OCI-M2 (cell line): ENCODE data around the gene CENPS.
"Not testable (repeated sequence)": the region's sequence is repeated elsewhere in the genome, so short reads cannot be mapped to it uniquely, and the experiment has no call there.

Experiments used
- DNase-seq: peaks from one replicate; lab custom pipeline; 2025; ENCODE audit not compliant: unreplicated experiment; lab: John Stamatoyannopoulos, UW

The CENPS gene

GRCh38 chr1:10418741-10419140 is 11.5 kb upstream of the CENPS start:
- DNase-seq = not testable (repeated sequence)

DNA sequence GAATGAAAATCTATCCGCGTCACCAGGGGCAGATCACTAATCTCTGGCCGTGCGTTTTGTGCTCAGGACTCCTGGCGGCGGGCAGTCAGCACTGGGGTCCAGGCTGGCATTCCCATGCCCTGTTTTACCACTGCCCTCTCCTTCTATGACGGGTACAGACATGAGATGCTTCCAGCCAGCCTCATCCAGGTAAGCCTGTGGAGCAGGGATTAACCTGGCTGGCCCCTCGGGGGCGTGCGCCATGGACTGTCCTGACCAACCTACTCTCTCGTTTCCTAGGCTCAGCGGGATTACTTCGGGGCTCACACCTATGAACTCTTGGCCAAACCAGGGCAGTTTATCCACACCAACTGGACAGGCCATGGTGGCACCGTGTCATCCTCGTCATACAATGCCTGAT is 10.9 kb upstream of the CENPS start:
- no peak for DNase-seq

GRCh38 chr1:10421637-10422036 is 8.6 kb upstream of the CENPS start:
- no peak for DNase-seq

GRCh38 chr1:10424034-10424433 is 6.2 kb upstream of the CENPS start:
- no peak for DNase-seq

- no peak for DNase-seq
Observed at GRCh38 chr1:10424651-10425050, 5.6 kb upstream of the CENPS start.

- DNase-seq = not testable (repeated sequence)
Observed at GRCh38 chr1:10425826-10426534, 4.3 kb upstream of the CENPS start.

- not testable (repeated sequence) for DNase-seq
Observed at GRCh38 chr1:10426535-10426848, 3.7 kb upstream of the CENPS start.

DNA sequence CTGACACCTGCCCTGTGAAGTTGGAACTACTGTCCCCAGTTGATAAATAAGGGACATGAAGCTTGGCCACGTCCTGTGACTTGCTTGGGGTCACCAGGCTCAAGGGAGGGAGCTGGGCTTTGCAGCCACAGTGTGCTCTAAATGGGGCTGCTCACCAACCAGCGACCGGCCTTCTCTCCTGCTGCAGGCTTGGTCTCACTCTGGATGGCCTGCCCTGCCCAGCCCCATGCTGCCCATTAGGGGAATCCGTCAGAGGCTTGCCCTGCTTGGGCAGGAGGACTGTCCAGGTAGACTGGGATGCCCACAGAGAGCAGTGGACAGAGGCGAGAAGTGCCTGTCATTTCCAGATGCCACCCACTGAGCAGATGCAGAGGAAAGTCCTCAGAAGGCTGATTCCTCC is 1.2 kb upstream of the CENPS start:
- DNase-seq = no peak

- DNase-seq = no peak
Observed at GRCh38 chr1:10429868-10430215, 391 bp upstream of the CENPS start.

GRCh38 chr1:10431070-10431730 is 967 bp downstream of the CENPS start:
- no peak for DNase-seq

GRCh38 chr1:10432910-10433700 is 2.9 kb downstream of the CENPS start:
- DNase-seq = no peak

- no peak for DNase-seq
Observed at GRCh38 chr1:10433790-10434189, 3.6 kb downstream of the CENPS start.

DNA sequence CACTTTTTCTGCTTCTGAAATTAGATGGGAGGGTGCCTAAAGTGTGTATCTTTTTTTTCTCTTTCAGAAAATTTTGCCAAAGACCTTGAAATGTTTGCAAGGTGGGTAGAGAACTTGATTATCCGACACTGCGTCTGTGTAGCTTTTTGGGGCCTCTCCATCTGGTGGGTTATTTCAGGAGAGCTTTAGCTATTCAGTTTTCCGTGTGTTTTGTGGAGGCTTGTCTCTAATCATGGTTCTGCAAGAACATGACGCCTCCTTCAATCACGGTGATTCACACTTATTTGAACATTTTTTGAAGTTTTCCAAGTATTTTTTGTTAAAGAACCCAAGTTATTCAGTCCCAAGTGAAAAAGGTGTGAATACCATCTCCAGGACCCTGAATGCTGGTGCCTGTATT is 4.4 kb downstream of the CENPS start:
- DNase-seq = no peak

DNA sequence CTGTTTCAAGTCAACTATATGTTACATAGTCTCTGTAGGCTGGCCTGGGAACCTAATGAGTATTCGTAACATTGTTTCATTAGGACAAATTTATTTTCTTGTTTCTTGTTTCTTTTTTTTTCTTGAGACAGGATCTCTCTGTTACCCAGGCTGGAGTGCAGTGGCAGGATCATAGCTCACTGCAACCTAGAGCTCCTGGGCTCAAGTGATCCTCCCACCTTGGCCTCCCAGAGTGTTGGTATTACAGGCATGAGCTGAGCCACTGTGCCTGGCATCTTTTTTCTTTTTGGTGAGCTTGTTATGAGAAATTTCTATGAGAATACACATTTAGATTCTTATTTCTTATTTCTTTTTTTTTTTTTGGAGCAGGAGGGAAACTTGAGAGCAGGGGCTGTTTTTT is 6.8 kb downstream of the CENPS start:
- no peak for DNase-seq

GRCh38 chr1:10438677-10439163 is 8.5 kb downstream of the CENPS start:
- DNase-seq = no peak

GRCh38 chr1:10440305-10440704 is 10.1 kb downstream of the CENPS start:
- DNase-seq = no peak

GRCh38 chr1:10440794-10441193 is 10.6 kb downstream of the CENPS start:
- DNase-seq = no peak

DNA sequence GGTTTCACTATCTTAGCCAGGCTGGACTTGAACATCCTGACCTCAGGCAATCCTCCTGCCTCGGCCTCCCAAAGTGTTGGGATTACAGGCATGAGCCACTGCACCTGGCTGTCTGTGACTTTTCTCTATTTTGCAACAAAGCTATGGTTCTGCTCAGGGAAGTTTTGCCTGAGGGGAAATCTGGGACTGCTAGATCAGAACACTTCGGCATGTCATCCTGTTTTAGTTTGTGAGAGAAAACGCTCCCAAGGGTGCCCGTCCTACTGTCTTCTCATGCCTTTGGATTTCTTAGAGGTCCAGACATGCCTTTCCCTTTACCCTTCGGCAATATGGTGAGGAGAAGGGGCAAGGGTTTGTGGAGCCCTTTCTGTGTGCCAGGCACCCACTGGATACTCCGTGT is 14.0 kb downstream of the CENPS start:
- no peak for DNase-seq

- no peak for DNase-seq
Observed at GRCh38 chr1:10444795-10445397, 14.7 kb downstream of the CENPS start.

DNA sequence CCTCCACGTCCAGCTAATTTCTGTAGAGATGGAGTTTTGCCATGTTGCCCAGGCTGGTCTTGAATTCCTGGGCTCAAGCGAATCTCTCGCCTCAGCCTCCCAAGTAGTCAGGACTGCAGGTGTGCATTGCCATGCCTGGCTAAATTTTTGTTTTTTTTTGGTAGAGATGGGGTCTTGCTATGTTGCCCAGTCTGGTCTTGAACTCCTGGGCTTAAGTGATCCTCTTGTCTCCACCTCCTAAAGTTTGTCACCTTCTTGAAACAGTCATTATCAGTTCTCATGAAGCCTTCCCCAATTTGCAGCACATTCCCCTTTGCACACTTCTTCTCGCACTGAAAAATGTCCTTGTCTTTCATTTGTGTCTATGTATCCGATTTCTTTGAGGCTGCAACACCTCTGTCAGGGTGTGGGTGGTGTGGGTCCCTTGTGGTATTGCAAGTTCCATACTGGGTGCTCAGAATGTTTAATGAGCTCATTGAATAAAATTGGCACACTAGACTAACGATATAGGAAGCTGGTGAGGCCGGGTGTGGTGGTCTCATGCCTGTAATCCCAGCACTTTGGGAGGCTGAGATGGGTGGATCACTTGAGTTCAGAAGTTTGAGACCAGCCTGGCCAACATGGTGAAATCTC is 16.7 kb downstream of the CENPS start:
- no peak for DNase-seq

DNA sequence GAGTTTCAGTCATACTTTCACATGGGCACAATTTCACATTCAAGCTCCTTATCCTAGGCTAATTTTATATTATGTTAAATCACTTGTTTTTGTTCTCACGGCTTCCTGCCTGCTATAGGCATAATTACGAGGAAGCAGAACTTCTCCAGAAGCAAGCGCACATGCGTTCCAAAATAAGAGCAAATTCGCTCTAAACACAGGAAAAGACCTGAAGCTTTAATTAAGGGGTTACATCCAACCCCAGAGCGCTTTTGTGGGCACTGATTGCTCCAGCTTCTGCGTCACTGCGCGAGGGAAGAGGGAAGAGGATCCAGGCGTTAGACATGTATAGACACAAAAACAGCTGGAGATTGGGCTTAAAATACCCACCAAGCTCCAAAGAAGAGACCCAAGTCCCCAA is 19.5 kb downstream of the CENPS start, which contains the start of gene CORT:
Gene CORT (plus strand): TSS at position 281 of the 400 bp plus-strand sequence. CDS start 193 bp downstream, outside the sequence.
- DNase-seq = no peak
